SK-N-SH treated with all-trans-retinoic acid at 6 μM for 48 hours (cell line): Measurements from ENCODE around the gene KIF15.

ENCODE experiments used
- ATAC-seq: fragments of 200-7000 bp; cut with Tn5 transposase; 3 replicates; pipeline ENCODE4 v1.9.1; 2020; ENCODE audit warnings: mild to moderate bottlenecking, moderate library complexity
- ARNTL ChIP-seq: fragments of 450-650 bp; formaldehyde crosslinking; IDR thresholded peaks from 2 replicates; pipeline ENCODE4 v1.5.0; 2020; ENCODE audit warnings: low read depth, mild to moderate bottlenecking, moderate library complexity, borderline replicate concordance
- BACH2 ChIP-seq: fragments of 250-450 bp; sonication (Bioruptor Pico); IDR thresholded peaks from 2 replicates; pipeline ENCODE4 v1.9.0; 2021; ENCODE audit warnings: mild to moderate bottlenecking, borderline replicate concordance
- CSDC2 ChIP-seq: fragments of 250-450 bp; sonication (Bioruptor Pico); IDR thresholded peaks from 2 replicates; pipeline ENCODE4 v1.5.0; 2020; ENCODE audit warnings: mild to moderate bottlenecking, moderate library complexity
- CSRNP3 ChIP-seq: fragments of 250-450 bp; sonication (Bioruptor Pico); IDR thresholded peaks from 2 replicates; pipeline ENCODE4 v1.5.1; 2021; ENCODE audit warnings: mild to moderate bottlenecking, moderate library complexity
- ESRRG ChIP-seq: fragments of 250-450 bp; sonication (Bioruptor Pico); IDR thresholded peaks from 2 replicates; pipeline ENCODE4 v1.6.1; 2021; ENCODE audit warnings: mild to moderate bottlenecking
- GLIS3 ChIP-seq: fragments of 250-450 bp; sonication (Bioruptor Pico); IDR thresholded peaks from 2 replicates; pipeline ENCODE4 v1.5.0; 2020; ENCODE audit warnings: mild to moderate bottlenecking, moderate library complexity
- ISL1 ChIP-seq: fragments of 250-450 bp; sonication (Bioruptor Pico); IDR thresholded peaks from 2 replicates; pipeline ENCODE4 v2.1.2; 2022; ENCODE audit warnings: mild to moderate bottlenecking, moderate library complexity
- OSR1 ChIP-seq: fragments of 250-450 bp; sonication (Bioruptor Pico); IDR thresholded peaks from 2 replicates; pipeline ENCODE4 v1.8.0; 2022; ENCODE audit warnings: moderate library complexity, mild to moderate bottlenecking, inconsistent platforms
- PATZ1 ChIP-seq: fragments of 250-450 bp; sonication (Bioruptor Pico); IDR thresholded peaks from 2 replicates; pipeline ENCODE4 v1.8.0; 2020; ENCODE audit warnings: mild to moderate bottlenecking, moderate library complexity, borderline replicate concordance
- PPARA ChIP-seq: fragments of 250-450 bp; sonication (Bioruptor Pico); IDR thresholded peaks from 2 replicates; pipeline ENCODE4 v1.5.0; 2020; ENCODE audit warnings: mild to moderate bottlenecking, borderline replicate concordance
- RARB ChIP-seq: fragments of 250-450 bp; sonication (Bioruptor Pico); IDR thresholded peaks from 2 replicates; pipeline ENCODE4 v1.8.0; 2021; ENCODE audit warnings: mild to moderate bottlenecking, moderate library complexity
- SNAI2 ChIP-seq: fragments of 250-450 bp; sonication (Bioruptor Pico); IDR thresholded peaks from 2 replicates; pipeline ENCODE4 v1.5.0; 2020; ENCODE audit warnings: mild to moderate bottlenecking, moderate library complexity
- TCF4 ChIP-seq: fragments of 250-450 bp; sonication (Bioruptor Pico); IDR thresholded peaks from 2 replicates; pipeline ENCODE4 v1.8.0; 2021; ENCODE audit warnings: mild to moderate bottlenecking, moderate library complexity, borderline replicate concordance
- TOX ChIP-seq: fragments of 250-450 bp; sonication (Bioruptor Pico); IDR thresholded peaks from 2 replicates; pipeline ENCODE4 v1.8.0; 2021; ENCODE audit warnings: mild to moderate bottlenecking, moderate library complexity, borderline replicate concordance
- ZC3H10 ChIP-seq: fragments of 250-450 bp; sonication (Bioruptor Pico); IDR thresholded peaks from 2 replicates; pipeline ENCODE4 v1.5.1; 2021; ENCODE audit warnings: mild to moderate bottlenecking, moderate library complexity
- ZFP3 ChIP-seq: fragments of 250-450 bp; sonication (Bioruptor Pico); IDR thresholded peaks from 2 replicates; pipeline ENCODE4 v1.5.0; 2020; ENCODE audit warnings: mild to moderate bottlenecking, moderate library complexity
- ZFP30 ChIP-seq: fragments of 450-650 bp; formaldehyde crosslinking; IDR thresholded peaks from 2 replicates; pipeline ENCODE4 v1.5.0; 2022; ENCODE audit warnings: mild to moderate bottlenecking, moderate library complexity
- ZNF565 ChIP-seq: fragments of 450-650 bp; formaldehyde crosslinking; conservative IDR thresholded peaks from 2 replicates; pipeline ENCODE4 v1.5.0; 2020; ENCODE audit warnings: low read depth, mild to moderate bottlenecking, moderate library complexity
- ZNF8 ChIP-seq: fragments of 450-650 bp; formaldehyde crosslinking; IDR thresholded peaks from 2 replicates; pipeline ENCODE4 v1.5.0; 2020; ENCODE audit warnings: mild to moderate bottlenecking, moderate library complexity
- TF ChIP-seq, protein P1 (sequence below): fragments of 250-450 bp; sonication (Bioruptor Pico); IDR thresholded peaks from 2 replicates; pipeline ENCODE4 v1.5.0; 2020; ENCODE audit warnings: mild to moderate bottlenecking, moderate library complexity
- TF ChIP-seq, protein P2 (sequence below): fragments of 250-450 bp; sonication (Bioruptor Pico); IDR thresholded peaks from 2 replicates; pipeline ENCODE4 v1.5.1; 2020; ENCODE audit warnings: low read depth, mild to moderate bottlenecking, moderate library complexity
- TF ChIP-seq, protein P3 (sequence below): fragments of 250-450 bp; sonication (Bioruptor Pico); IDR thresholded peaks from 2 replicates; pipeline ENCODE4 v1.8.0; 2021; ENCODE audit warnings: low read depth, mild to moderate bottlenecking, moderate library complexity, borderline replicate concordance

The KIF15 gene

GRCh38 chr3:44825264-44825925, 63.8 kb downstream of the KIF15 start:
- ATAC-seq: peak; percentile 78

GRCh38 chr3:44827196-44827595, 65.6 kb downstream of the KIF15 start:
- TF ChIP-seq CSRNP3 (CRISPR knock-in tag) (no peak), ISL1 (CRISPR knock-in tag) (no peak), ESRRG (no peak), TCF4 (CRISPR knock-in tag) (no peak), OSR1 (no peak), ARNTL (CRISPR knock-in tag) (no peak), GLIS3 (CRISPR knock-in tag) (no peak), RARB (no peak), TOX (CRISPR knock-in tag) (no peak), CSDC2 (CRISPR knock-in tag) (no peak), ZFP3 (no peak)
- TF ChIP-seq, protein P1, sequence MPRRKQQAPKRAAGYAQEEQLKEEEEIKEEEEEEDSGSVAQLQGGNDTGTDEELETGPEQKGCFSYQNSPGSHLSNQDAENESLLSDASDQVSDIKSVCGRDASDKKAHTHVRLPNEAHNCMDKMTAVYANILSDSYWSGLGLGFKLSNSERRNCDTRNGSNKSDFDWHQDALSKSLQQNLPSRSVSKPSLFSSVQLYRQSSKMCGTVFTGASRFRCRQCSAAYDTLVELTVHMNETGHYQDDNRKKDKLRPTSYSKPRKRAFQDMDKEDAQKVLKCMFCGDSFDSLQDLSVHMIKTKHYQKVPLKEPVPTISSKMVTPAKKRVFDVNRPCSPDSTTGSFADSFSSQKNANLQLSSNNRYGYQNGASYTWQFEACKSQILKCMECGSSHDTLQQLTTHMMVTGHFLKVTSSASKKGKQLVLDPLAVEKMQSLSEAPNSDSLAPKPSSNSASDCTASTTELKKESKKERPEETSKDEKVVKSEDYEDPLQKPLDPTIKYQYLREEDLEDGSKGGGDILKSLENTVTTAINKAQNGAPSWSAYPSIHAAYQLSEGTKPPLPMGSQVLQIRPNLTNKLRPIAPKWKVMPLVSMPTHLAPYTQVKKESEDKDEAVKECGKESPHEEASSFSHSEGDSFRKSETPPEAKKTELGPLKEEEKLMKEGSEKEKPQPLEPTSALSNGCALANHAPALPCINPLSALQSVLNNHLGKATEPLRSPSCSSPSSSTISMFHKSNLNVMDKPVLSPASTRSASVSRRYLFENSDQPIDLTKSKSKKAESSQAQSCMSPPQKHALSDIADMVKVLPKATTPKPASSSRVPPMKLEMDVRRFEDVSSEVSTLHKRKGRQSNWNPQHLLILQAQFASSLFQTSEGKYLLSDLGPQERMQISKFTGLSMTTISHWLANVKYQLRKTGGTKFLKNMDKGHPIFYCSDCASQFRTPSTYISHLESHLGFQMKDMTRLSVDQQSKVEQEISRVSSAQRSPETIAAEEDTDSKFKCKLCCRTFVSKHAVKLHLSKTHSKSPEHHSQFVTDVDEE (CRISPR knock-in tag): no peak

More at GRCh38 chr3:44825264-44825925, 63.8 kb downstream of the KIF15 start:
- TF ChIP-seq CSRNP3 (CRISPR knock-in tag) (peak; percentile 91), OSR1 (no peak), TCF4 (CRISPR knock-in tag) (peak; percentile 97), ZC3H10 (no peak), ISL1 (CRISPR knock-in tag) (peak; percentile 96), RARB (no peak), ESRRG (peak; percentile 83; the same call in 1 of the 2 replicates), GLIS3 (CRISPR knock-in tag) (peak; percentile 83; the same call in 1 of the 2 replicates), ZNF8 (CRISPR knock-in tag) (no peak), CSDC2 (CRISPR knock-in tag) (0 out of 2 replicates have a peak, but pooled peaks have one; percentile 79), ZFP30 (no peak), ZFP3 (peak; percentile 76; the same call in 1 of the 2 replicates), SNAI2 (CRISPR knock-in tag) (peak; percentile 80; the same call in 1 of the 2 replicates)
- TF ChIP-seq, protein P1 (CRISPR knock-in tag): peak; percentile 91
- TF ChIP-seq, protein P2, sequence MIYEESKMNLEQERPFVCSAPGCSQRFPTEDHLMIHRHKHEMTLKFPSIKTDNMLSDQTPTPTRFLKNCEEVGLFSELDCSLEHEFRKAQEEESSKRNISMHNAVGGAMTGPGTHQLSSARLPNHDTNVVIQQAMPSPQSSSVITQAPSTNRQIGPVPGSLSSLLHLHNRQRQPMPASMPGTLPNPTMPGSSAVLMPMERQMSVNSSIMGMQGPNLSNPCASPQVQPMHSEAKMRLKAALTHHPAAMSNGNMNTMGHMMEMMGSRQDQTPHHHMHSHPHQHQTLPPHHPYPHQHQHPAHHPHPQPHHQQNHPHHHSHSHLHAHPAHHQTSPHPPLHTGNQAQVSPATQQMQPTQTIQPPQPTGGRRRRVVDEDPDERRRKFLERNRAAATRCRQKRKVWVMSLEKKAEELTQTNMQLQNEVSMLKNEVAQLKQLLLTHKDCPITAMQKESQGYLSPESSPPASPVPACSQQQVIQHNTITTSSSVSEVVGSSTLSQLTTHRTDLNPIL (CRISPR knock-in tag): peak; percentile 96

GRCh38 chr3:44831232-44831631, 69.6 kb downstream of the KIF15 start:
- no peak for ATAC-seq
- TF ChIP-seq GLIS3 (CRISPR knock-in tag) (no peak), PATZ1 (CRISPR knock-in tag) (no peak), ZFP30 (no peak), ZNF565 (no peak), OSR1 (no peak), ESRRG (no peak), RARB (no peak), PPARA (CRISPR knock-in tag) (no peak), ARNTL (CRISPR knock-in tag) (no peak), TOX (CRISPR knock-in tag) (no peak), ZFP3 (no peak), BACH2 (CRISPR knock-in tag) (no peak)
- TF ChIP-seq, protein P3, sequence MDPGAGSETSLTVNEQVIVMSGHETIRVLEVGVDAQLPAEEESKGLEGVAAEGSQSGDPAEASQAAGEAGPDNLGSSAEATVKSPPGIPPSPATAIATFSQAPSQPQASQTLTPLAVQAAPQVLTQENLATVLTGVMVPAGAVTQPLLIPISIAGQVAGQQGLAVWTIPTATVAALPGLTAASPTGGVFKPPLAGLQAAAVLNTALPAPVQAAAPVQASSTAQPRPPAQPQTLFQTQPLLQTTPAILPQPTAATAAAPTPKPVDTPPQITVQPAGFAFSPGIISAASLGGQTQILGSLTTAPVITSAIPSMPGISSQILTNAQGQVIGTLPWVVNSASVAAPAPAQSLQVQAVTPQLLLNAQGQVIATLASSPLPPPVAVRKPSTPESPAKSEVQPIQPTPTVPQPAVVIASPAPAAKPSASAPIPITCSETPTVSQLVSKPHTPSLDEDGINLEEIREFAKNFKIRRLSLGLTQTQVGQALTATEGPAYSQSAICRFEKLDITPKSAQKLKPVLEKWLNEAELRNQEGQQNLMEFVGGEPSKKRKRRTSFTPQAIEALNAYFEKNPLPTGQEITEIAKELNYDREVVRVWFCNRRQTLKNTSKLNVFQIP (CRISPR knock-in tag): no peak

More at GRCh38 chr3:44827196-44827595, 65.6 kb downstream of the KIF15 start:
- ATAC-seq: no peak
